ENCODE results near the gene PPP2R1A. TPM values are rescaled to one million over a fixed set of nuclear protein-coding genes. Genes with fewer than 3 reads are reported as not detected.

Gene PPP2R1A
- total RNA-seq, 1 experiment from 2014 or later, result 291 TPM

- Mint-ChIP-seq H3K4me3 (ENCODE audit: low read depth, unreplicated experiment) (no peak overlapping the region), H3K27ac (ENCODE audit: unreplicated experiment) (no peak overlapping the region), H3K9me3 (ENCODE audit: low read depth, unreplicated experiment) (peaks cover 6% of the 10 kb centered on the region), H3K27me3 (ENCODE audit: unreplicated experiment) (no peaks in the 10 kb centered on the region), H3K4me1 (ENCODE audit: low read depth, unreplicated experiment) (no peaks in the 10 kb centered on the region), H3K36me3 (ENCODE audit: insufficient read depth, unreplicated experiment) (peaks cover 52% of the 10 kb centered on the region)
- no TSS peak for BruUV-seq (replicated peaks)
- no peak for DNase-seq
- TF ChIP-seq, protein P1, sequence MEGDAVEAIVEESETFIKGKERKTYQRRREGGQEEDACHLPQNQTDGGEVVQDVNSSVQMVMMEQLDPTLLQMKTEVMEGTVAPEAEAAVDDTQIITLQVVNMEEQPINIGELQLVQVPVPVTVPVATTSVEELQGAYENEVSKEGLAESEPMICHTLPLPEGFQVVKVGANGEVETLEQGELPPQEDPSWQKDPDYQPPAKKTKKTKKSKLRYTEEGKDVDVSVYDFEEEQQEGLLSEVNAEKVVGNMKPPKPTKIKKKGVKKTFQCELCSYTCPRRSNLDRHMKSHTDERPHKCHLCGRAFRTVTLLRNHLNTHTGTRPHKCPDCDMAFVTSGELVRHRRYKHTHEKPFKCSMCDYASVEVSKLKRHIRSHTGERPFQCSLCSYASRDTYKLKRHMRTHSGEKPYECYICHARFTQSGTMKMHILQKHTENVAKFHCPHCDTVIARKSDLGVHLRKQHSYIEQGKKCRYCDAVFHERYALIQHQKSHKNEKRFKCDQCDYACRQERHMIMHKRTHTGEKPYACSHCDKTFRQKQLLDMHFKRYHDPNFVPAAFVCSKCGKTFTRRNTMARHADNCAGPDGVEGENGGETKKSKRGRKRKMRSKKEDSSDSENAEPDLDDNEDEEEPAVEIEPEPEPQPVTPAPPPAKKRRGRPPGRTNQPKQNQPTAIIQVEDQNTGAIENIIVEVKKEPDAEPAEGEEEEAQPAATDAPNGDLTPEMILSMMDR (IDR thresholded peaks at IDR 0.05; ENCODE audit: unreplicated experiment), result no peak
- CTCF ChIA-PET, result no interaction called here
- intact Hi-C loops (cut with micrococcal nuclease; ENCODE audit: unreplicated experiment), result no loop called here
Observed at GRCh38 chr19:52227980-52228379, 38.1 kb downstream of the PPP2R1A start.

- no peak for DNase-seq
- Mint-ChIP-seq H3K27ac (ENCODE audit: unreplicated experiment) (no peak overlapping the region), H3K27me3 (ENCODE audit: unreplicated experiment) (no peaks in the 10 kb centered on the region), H3K4me1 (ENCODE audit: low read depth, unreplicated experiment) (no peaks in the 10 kb centered on the region), H3K4me3 (ENCODE audit: low read depth, unreplicated experiment) (no peak overlapping the region), H3K36me3 (ENCODE audit: insufficient read depth, unreplicated experiment) (peaks cover 37% of the 10 kb centered on the region), H3K9me3 (ENCODE audit: low read depth, unreplicated experiment) (peaks cover 7% of the 10 kb centered on the region)
- intact Hi-C loops (cut with micrococcal nuclease; ENCODE audit: unreplicated experiment), result no loop called here
- TF ChIP-seq, protein P1 (IDR thresholded peaks at IDR 0.05; ENCODE audit: unreplicated experiment), result no peak
- CTCF ChIA-PET, result no interaction called here
- BruUV-seq (replicated peaks), result no TSS peak
Observed at GRCh38 chr19:52229524-52229923, 39.7 kb downstream of the PPP2R1A start.

GRCh38 chr19:52230685-52231084 lies 40.8 kb downstream of the PPP2R1A start:
- Mint-ChIP-seq H3K36me3 (ENCODE audit: insufficient read depth, unreplicated experiment) (peaks cover 25% of the 10 kb centered on the region), H3K4me3 (ENCODE audit: low read depth, unreplicated experiment) (no peak overlapping the region), H3K4me1 (ENCODE audit: low read depth, unreplicated experiment) (no peaks in the 10 kb centered on the region), H3K27me3 (ENCODE audit: unreplicated experiment) (no peaks in the 10 kb centered on the region), H3K27ac (ENCODE audit: unreplicated experiment) (no peak overlapping the region), H3K9me3 (ENCODE audit: low read depth, unreplicated experiment) (peaks cover 12% of the 10 kb centered on the region)
- TF ChIP-seq, protein P1 (IDR thresholded peaks at IDR 0.05; ENCODE audit: unreplicated experiment), result no peak
- CTCF ChIA-PET, result no interaction called here
- BruUV-seq (replicated peaks), result no TSS peak
- DNase-seq, result no peak
- intact Hi-C loops (cut with micrococcal nuclease; ENCODE audit: unreplicated experiment), result loop anchor here (10.0 kb wide), 1 partner anchor 226 kb away; the partner anchor contains the start of gene ZNF615

DNA sequence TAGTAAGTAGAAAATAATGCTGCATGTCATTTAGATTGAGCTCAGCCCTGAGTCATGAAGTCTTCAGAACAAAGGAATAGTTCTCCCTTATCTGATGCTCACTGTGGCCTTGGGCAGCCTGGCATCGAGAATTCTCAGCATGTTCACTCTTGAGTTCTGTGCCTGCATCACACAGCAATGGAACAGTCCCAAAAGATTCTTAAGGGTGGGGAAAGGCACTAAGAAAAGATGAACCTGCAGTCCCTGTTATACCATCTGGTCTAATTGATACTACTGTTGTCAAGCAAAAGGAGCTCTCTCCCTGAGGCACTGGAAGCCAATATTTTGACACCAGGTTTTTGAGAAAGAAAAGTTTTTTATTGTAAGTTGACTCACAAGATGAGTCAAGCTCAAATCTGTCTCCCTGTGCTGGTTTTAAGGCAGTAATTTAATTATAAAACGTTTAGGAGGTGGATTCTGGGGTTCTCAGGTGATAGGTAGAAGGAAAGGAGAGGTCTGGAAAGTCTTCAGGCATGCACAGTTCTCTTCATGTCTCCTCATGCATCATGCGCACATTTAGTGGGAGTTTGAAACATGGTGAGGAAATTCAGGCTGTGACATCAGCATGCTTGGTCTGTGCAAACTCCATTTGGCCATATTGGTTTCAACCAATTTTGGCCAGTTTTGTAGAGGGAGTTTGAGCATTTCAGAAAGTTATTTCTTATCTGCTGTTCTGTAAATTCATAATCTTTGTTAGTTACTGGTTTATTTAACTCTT lies 41.5 kb downstream of the PPP2R1A start:
- no peak overlapping the region for H3K4me3 Mint-ChIP-seq (ENCODE audit: low read depth, unreplicated experiment)
- no peak for DNase-seq
- CTCF ChIA-PET, result interaction anchor here (0.6 kb wide), 1 partner anchor 42 kb away, joined by 5 read pairs; the partner anchor contains the start of gene PPP2R1A
- TF ChIP-seq, protein P1 (IDR thresholded peaks at IDR 0.05; ENCODE audit: unreplicated experiment), result no peak
- H3K36me3 Mint-ChIP-seq (ENCODE audit: insufficient read depth, unreplicated experiment), result peaks cover 19% of the 10 kb centered on the region
- no peak overlapping the region for H3K27ac Mint-ChIP-seq (ENCODE audit: unreplicated experiment)
- H3K9me3 Mint-ChIP-seq (ENCODE audit: low read depth, unreplicated experiment), result peaks cover 12% of the 10 kb centered on the region
- H3K27me3 Mint-ChIP-seq (ENCODE audit: unreplicated experiment), result no peaks in the 10 kb centered on the region
- BruUV-seq (replicated peaks), result no TSS peak
- intact Hi-C loops (cut with micrococcal nuclease; ENCODE audit: unreplicated experiment), result loop anchor here (10.0 kb wide), 1 partner anchor 227 kb away; the partner anchor contains the start of gene ZNF615
- H3K4me1 Mint-ChIP-seq (ENCODE audit: low read depth, unreplicated experiment), result no peaks in the 10 kb centered on the region

Data from Calu3 (cell line).